ENCODE results near the gene MLX.

MLX gene

DNA sequence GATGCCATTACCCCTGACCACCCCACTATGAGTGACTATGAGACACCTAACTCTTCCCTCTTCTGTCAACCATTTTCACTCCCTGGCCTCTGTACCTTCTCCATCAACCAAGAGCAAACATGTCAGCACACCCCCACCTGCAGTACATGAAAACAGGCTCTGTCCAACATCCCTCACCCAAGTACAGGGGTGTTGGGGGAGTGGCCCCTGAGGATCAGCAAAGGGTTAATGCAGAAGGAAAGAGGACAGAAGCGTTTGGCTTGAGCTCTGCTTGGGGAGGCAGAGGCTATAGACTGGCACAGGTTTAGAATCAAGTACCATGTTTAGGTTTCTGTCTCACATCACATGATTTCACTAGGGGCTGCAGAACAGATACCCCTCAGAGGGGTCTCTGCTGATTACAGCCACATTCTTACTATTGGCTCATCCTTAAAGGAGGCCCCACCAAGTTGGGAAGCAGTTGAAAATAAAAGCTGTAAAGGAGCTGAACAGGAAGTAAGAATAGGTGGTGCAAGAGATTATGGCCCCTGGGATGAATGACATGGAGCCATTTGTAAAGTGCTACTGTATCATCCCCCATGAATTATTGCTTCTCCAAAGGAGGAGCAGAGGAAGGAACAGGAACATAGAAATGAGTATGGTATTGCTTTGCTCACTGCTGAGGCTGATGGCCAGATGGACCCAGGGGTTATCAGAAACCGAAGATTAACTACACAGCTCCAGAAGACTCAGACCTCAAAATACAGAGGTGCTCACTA is 13.1 kb downstream of the MLX start:
- no peak overlapping the region for H3K4me3 ChIP-seq (ENCODE audit: low read depth, low read length)
- in situ Hi-C loops (cut with HindIII; ENCODE audit: low sequenced_read_pairs) = no loop called here
- TF ChIP-seq, protein P1, sequence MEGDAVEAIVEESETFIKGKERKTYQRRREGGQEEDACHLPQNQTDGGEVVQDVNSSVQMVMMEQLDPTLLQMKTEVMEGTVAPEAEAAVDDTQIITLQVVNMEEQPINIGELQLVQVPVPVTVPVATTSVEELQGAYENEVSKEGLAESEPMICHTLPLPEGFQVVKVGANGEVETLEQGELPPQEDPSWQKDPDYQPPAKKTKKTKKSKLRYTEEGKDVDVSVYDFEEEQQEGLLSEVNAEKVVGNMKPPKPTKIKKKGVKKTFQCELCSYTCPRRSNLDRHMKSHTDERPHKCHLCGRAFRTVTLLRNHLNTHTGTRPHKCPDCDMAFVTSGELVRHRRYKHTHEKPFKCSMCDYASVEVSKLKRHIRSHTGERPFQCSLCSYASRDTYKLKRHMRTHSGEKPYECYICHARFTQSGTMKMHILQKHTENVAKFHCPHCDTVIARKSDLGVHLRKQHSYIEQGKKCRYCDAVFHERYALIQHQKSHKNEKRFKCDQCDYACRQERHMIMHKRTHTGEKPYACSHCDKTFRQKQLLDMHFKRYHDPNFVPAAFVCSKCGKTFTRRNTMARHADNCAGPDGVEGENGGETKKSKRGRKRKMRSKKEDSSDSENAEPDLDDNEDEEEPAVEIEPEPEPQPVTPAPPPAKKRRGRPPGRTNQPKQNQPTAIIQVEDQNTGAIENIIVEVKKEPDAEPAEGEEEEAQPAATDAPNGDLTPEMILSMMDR (IDR thresholded peaks at IDR 0.05; ENCODE audit: low read depth, low read length) = no peak
- DNase-seq (ENCODE audit: low read depth, low spot score) = no peak

DNA sequence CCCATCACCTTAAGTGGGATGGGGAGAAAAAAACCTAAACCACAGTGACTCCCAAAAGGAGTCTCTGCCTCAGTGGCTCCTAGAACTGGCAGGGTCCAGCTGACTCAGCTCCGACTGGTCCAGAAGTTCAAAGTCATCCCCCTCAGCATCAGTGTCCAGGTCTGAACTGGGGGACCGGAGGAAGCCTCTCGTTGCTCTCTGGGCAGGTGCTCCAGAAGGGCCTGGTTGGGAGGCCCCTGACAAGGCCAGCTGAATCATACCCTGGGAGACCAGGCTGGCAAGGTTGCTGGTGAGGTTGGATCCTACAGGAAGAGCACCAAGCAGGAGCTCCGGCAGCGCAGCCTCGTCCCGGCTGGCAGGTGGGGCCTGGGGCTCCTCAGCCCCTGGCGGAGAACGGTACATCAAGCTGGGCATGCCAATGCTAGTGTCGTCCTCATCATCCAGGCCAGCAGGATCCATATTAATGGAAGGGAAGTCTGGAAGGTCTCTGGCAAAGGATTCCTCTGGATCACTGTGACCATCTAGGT is 14.9 kb downstream of the MLX start:
- no peak overlapping the region for H3K4me3 ChIP-seq (ENCODE audit: low read depth, low read length)
- TF ChIP-seq, protein P1 (IDR thresholded peaks at IDR 0.05; ENCODE audit: low read depth, low read length) = no peak
- in situ Hi-C loops (cut with HindIII; ENCODE audit: low sequenced_read_pairs) = no loop called here
- DNase-seq (ENCODE audit: low read depth, low spot score) = no peak

DNA sequence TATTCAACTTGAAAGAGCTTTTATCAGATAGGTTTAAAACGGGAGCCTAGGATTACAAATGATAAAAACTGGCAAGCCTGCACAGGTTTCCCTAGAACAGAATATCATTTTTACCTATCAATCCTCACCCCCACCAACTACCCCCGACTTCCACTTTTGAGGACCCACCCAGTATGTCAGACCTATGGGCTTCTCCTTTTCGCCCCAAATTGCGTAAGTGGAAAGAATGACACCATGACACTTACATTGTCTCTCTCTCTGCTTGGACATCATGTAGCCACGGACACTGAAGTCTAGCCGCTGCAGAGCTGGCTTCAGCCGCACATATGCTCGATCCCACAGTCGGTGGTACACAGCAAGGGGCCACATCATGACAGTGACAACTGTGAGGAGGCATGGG is 18.0 kb downstream of the MLX start:
- TF ChIP-seq, protein P1 (IDR thresholded peaks at IDR 0.05; ENCODE audit: low read depth, low read length) = no peak
- no peak overlapping the region for H3K4me3 ChIP-seq (ENCODE audit: low read depth, low read length)
- DNase-seq (ENCODE audit: low read depth, low spot score) = no peak
- in situ Hi-C loops (cut with HindIII; ENCODE audit: low sequenced_read_pairs) = no loop called here

DNA sequence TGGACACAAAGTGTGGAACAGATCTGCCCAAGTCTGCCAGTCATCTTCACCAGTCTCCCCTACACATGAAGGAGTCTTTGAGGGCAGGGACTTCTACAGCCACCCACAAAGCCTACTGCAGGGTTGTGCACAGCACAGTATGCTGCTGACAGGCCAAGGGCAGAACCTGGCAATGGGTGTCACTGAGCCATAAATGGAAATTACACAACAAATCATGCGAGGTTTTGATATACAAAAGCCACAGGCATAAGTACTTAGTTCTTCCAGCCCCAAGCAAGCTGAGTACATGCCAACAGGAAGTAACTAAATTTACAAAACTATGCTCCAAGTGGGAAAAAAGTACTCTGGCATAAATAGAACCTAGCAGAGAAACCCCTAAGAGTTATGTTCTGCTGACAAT is 18.5 kb downstream of the MLX start:
- no peak overlapping the region for H3K4me3 ChIP-seq (ENCODE audit: low read depth, low read length)
- no peak for DNase-seq (ENCODE audit: low read depth, low spot score)
- in situ Hi-C loops (cut with HindIII; ENCODE audit: low sequenced_read_pairs) = no loop called here
- TF ChIP-seq, protein P1 (IDR thresholded peaks at IDR 0.05; ENCODE audit: low read depth, low read length) = no peak

DNA sequence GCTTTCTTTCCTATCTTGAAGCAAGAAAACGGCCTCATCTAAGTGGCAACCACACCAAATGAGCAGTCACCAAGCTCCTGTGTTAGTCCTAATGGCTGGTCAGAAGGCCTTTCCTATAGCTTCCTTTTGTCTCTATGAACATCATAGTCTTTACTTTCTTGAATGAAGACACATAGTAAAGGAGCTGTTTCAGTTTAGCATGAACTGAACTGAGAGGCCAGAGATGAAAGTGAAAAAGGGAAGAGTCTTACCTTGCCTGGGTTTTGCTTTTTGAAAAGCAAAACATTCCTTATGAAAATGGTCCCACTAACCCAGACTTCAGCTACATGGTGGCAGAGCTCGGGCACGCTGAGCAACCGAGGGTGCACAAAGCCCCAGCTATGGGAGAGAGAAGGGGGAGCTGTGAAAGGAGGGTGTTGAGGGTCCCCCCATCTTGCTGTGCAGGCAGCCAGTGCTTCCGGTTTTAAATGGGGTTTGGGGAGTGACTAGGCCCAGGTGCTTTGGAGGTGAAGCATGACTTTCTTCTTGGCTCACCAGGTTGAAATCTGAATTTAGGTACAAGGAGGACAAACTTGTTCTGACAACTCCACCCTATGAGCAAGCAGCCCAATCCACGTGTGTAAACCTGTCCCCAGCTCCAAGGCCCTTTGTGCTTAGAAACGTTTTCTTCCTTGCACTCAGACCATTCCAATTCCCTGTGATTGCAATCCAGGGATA is 19.8 kb downstream of the MLX start:
- in situ Hi-C loops (cut with HindIII; ENCODE audit: low sequenced_read_pairs) = no loop called here
- no peak overlapping the region for H3K4me3 ChIP-seq (ENCODE audit: low read depth, low read length)
- no peak for DNase-seq (ENCODE audit: low read depth, low spot score)
- TF ChIP-seq, protein P1 (IDR thresholded peaks at IDR 0.05; ENCODE audit: low read depth, low read length) = no peak

DNA sequence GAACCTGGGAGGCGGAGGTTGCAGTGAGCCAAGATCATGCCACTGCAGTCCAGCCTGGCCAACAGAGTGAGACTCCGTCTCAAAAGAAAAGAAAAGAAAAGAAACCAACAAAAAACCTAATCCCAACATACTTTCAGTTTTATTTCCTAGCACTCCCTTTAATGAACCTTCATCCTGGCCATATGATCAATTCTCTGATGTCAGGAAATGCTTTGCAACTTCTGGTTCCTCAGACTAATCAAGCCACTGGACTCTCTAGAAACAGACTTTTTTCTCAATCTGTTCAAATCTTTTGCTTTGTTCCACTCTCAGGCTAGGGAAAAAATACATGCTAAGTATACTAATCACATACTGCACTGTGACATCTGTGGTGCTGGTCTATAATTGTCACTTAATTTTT is 24.0 kb downstream of the MLX start:
- in situ Hi-C loops (cut with HindIII; ENCODE audit: low sequenced_read_pairs) = no loop called here
- TF ChIP-seq, protein P1 (IDR thresholded peaks at IDR 0.05; ENCODE audit: low read depth, low read length) = no peak
- no peak for DNase-seq (ENCODE audit: low read depth, low spot score)
- H3K4me3 ChIP-seq (ENCODE audit: low read depth, low read length) = no peak overlapping the region
